NCI-H146 treated with DMSO at 0.1 percent for 48 hours (cell line): ENCODE data around the gene KIAA1328.
A peak's percentile ranks its signal among the peaks of the same experiment; 100 is the strongest.
"Not testable (repeated sequence)": the region's sequence is repeated elsewhere in the genome, so short reads cannot be mapped to it uniquely, and the experiment has no call there.

Source experiments
- DNase-seq: peaks from one replicate; lab custom pipeline; 2025; ENCODE audit not compliant: unreplicated experiment; lab: John Stamatoyannopoulos, UW

Gene KIAA1328

GRCh38 chr18:36885981-36886380 lies 57.1 kb downstream of the KIAA1328 start:
- DNase-seq = no peak

DNA sequence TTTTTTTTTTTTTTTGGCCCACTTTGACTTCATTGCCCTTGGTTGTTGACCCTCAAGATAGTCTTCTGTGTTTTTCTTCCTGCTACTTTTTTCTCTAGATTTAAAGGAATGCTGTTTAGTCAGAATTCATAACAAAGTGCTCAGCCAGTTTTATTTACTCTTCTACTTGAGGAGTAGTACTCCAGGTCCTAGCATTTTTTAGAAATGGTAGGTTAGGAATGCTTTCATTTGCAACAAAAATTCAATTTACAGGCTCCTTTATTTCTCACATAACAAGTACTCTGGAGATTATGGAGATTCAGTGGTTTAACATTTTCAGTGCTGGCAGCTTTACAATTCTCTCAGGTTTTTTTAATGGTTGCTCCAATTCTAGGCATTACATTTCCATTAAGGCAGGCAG lies 58.2 kb downstream of the KIAA1328 start:
- DNase-seq = no peak

DNA sequence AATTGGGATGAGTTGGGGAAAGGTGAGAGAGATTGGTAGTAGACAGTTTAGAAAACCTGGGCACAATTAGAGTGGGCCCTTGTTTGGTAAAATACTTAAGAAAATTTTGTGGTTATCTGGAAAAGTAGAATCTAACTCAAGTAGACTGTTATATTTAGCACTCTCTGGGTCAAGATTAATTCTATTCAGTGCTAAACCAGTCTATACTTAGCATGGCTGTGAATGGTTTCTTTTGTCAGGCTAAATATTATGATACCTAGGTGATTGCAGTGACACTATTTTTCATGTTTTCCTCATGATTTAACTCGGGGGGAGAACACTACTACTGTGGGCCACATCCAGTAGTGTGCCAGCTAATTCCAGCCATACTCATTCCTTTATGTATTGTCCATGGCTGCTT lies 58.9 kb downstream of the KIAA1328 start:
- DNase-seq = no peak

DNA sequence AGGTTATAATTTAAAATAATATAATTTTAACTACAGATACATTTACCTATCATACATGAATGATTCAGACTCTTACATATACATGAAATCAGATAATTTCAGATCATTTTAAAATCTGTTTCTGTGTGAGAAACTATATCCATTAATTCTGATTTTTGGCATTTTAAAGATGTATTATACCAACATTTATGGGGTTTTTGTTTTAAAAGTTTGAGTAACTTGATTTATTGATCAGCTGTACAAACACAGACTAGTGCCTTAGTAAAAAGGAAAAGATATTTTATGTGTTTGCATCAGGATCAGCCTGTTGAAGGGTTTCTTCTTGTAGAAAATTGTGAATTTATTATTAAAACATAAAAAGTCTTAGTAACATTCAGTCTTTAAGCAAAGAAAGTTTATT lies 59.9 kb downstream of the KIAA1328 start:
- DNase-seq = no peak

GRCh38 chr18:36889321-36889720 lies 60.4 kb downstream of the KIAA1328 start:
- DNase-seq = no peak

DNA sequence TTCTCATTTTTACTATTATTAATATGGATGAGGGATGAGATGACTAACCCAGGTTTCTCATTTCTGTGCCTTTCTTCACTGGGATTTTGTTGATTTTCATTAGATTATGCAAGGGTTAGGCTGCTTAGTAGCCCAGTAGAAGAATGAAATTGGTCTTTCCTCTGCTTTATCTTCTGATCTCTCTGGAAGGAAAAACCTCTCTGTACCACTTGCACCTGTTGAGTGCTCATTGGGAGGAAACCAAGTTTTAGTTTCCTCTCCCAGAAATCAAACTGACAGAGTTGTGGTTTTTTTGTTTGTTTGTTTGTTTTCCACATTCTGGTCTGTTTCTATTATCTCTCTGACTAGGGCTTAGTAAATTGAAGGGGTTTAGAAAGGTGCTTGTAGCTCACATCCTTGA lies 60.8 kb downstream of the KIAA1328 start:
- no peak for DNase-seq

- DNase-seq = no peak
Measured at GRCh38 chr18:36890598-36890997, 61.7 kb downstream of the KIAA1328 start.

DNA sequence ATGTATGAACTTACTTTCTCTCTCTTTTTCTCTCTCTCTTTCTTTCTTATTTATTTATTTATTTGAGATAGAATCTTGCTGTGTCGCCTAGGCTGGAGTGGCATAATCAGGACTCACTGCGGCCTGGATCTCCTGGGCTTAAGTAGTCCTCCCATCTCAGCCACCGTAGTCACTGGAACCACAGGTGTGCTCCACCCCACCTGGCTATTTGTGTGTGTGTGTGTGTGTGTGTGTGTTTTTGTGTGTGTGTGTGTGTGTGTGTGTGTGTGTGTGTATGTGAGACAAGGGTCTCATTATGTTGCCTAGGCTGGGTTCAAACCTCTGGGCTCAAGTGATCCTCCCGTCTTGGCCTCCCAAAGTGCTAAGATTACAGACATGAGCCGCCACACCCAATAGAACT lies 64.3 kb downstream of the KIAA1328 start:
- no peak for DNase-seq

DNA sequence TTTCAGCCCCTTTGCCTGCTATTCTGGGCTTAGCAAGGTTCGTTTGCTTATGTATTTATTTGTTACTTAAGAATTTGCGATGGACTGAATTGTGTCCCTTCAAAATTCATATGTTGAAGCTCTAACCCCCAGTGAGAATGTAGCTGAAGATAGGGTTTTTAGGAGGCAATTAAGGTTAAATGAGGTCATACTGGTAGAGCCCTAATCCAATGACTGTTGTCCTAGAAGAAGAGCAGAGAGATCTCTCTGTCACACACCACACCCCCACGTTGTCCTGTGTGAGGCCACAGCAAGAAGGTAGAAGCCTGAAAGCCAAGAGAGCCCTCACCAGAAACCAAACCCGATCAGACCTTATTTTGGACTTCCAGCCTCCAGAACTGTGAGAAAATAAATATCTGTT lies 66.7 kb downstream of the KIAA1328 start:
- no peak for DNase-seq

DNA sequence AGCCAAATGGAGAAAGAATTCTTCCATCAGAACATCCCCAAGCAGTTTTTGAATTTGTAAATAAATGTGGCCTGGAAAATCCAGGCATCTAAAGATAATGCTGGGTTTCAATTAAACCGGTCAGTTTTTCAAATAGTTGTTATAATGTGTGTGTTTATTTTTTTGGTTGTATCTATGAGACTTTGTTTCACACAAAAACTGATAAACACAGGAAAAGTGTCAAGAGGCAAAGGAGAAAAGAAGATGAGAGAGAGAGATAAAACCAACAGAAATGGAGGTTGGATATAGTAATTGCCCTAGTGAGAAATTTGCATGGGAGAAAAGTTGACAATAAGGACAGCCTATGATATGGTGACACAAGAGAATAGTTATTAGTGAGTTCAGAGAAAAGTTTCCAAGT lies 68.3 kb downstream of the KIAA1328 start:
- no peak for DNase-seq

DNA sequence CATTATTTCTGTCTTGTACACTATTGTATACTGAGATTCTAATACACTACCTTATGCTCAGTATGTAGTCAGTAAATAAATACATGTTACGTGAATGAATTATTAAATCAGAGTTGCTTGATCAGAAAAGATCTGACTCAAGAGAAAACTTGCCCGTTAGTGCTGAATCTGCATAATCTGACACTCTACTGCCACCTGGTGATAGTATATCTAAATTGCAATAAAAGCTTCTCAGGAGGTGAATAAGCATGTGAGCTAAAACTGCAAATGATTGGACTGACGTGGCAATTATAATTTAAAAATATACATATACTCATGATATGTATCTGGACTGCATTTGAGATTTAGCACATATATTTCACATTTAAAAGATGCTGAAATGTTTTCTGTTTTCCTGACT lies 70.4 kb downstream of the KIAA1328 start:
- peak; percentile 16 for DNase-seq

DNA sequence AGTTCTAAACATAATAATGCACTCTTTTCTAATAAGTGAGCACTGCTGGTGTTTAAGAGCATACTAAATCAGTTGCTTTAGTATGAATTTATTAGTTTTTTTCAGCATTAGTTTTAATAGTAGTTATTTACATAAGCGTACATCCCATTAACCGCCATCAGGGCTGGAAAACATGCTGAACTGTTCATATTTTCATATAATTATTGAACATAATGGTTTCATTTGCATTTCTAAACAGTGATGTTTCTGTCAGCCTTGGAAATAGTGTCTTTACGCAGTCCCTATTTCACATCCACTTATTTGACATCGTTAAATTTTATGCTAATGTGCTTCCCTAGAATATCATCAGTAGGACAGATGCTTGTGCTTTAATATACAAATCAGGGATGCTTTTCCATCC lies 71.5 kb downstream of the KIAA1328 start:
- DNase-seq = no peak

DNA sequence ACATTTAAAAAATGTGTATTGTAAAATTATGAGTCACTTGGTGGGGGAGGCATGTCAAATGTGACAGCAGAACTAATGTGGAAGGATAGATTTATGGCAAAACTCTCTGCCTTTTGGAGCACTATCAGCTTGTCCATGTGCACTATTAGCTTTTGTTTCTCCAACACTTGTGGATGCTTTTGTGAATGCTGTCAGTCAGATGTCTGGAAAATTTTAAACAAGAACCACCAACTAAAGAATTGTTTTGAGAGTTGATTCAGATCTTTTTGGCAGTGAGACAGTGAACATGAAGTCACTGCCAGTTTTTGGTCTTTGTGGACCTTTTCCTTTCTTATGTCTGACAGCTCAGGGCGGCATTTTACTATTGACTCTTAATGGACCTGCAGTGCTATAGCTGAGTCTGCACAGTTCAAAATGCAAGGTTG lies 72.4 kb downstream of the KIAA1328 start:
- DNase-seq = no peak

DNA sequence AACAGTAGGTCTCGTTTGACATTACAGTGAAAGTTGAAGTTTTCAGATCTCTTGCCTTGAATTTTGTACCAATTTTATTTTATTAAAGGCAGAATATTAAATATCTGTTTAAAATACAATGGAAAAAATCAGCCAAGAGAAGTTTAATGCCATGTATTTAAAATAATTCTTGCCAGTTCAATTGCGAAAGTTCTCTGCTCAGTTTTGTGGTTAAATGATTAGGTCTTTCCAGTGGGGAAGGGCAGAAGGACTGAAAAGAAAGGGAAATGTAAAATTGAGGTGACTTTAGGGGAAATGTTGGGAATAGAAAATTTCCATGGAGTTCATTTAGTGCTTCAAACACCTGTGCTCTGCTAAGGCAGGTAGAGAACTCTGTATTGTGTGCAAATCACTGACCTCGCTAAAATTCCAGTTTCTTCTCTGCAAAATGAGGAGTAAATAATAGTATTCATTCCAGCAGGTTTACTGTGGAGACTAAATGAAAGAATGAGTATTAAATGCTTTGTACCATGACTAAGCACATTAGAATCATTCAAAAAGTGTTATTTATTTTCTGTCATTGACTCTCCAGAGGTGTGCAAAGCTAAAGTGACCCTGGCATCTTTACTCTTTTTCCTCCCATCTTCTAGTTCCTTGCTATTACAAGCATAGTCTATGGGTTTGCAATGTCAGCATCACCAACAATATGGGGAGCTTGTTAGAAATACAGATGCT lies 74.4 kb downstream of the KIAA1328 start:
- no peak for DNase-seq

DNA sequence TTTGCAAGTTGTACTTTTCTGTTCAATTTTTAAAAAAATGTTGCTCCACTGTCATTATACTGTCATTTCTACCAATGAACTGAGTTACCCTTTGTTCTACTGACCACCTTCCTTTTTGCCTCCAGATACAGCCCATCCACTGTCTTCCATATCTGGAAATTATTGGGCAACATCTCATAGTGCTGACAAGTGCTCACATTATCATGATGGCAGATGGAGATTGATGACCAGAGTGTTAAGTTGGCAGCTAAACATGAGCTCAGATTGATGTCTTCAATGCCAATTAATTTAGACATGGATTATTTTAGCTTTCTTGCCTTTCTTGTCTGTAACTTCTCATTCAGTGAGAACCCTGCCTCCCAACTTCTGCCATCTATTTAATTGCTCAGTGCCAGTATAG lies 76.6 kb downstream of the KIAA1328 start:
- DNase-seq = no peak

DNA sequence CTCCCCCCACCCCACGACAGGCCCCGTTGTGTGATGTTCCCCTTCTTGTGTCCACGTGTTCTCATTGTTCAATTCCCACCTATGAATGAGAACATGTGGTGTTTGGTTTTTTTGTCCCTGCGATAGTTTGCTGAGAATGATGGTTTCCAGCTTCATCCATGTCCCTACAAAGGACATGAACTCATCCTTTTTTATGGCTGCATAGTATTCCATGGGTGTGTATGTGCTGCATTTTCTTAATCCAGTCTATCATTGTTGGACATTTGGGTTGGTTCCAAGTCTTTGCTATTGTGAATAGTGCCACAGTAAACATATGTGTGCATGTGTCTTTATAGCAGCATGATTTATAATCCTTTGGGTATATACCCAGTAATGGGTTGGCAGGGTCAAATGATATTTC lies 80.4 kb downstream of the KIAA1328 start:
- not testable (repeated sequence) for DNase-seq

GRCh38 chr18:36912887-36913286 lies 84.0 kb downstream of the KIAA1328 start:
- no peak for DNase-seq

GRCh38 chr18:36917907-36918306 lies 89.0 kb downstream of the KIAA1328 start:
- DNase-seq = no peak

DNA sequence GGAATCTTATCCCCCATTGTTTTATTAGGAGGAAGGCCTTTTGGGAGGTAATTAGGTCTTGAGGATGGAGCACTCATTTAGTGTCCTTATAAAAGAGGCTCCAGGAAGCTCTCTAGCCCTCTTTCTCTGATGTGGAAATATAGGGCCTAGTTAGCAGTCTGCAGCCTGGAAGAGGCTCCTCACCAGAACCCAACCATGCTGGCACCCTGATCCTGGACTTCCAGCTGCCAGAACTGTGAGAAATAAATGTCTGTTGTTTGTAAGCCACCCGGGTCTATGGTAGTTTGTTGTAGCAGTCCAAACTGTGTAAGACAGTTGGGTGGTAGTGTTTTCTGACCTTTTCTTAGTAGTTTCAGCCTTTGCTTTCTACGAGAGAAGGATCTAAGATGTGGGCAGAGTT lies 100.7 kb downstream of the KIAA1328 start:
- no peak for DNase-seq

DNA sequence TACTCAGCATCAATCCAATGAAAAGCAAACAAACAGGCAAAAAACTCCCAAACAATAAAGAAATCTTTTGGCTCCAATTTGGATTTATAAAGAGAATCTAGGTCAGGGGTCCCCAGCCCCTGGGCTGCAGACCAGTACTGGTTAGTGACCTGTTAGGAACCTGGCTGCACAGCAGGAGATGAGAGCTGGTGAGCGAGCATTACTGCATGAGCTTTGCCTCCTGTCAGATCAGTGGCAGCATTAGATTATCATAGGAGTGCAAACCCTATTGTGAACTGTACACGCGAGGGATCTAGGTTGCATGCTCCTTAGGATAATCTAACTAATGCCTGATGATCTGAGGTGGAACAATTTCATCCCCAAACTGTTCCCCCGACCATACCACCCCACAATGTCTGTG lies 102.2 kb downstream of the KIAA1328 start:
- DNase-seq = no peak

- no peak for DNase-seq
Measured at GRCh38 chr18:36933552-36933951, 104.6 kb downstream of the KIAA1328 start.

- DNase-seq = no peak
Measured at GRCh38 chr18:36934884-36935283, 106.0 kb downstream of the KIAA1328 start.

DNA sequence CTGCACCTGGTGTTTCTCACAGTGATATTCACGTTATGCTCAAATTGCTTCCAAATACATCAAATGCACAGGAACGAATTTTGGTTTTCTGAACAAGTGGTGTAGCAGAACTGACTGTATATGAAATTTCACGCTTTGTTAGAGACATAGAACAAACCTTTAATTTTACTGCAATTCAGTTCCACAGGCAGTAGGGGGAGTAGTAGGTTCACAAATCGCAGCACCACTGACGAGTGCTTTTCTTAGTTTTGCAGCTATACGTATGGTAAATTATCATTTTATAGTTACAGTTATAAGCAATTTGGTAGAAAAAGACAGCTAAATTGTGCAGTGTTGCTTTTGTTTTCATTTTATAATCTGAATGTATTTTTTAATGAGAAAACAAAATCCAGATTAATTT lies 113.3 kb downstream of the KIAA1328 start:
- DNase-seq = peak; percentile 44
